Activated T-cell treated with anti-CD3 and anti-CD28 coated beads, Interleukin-2, amount 50 U/mL, for 72 hours (primary cell): ENCODE data around the gene NPAS3. TPM values are rescaled to one million over a fixed set of nuclear protein-coding genes. Genes with fewer than 3 reads are reported as not detected.

Experiments
- ATAC-seq, 2 donors: fragments of 150-1000 bp; cut with Tn5 transposase; replicated peaks in 1 of 2; 2 replicates each; pipeline ENCODE4 v1.10.0; 2021; ENCODE audit warnings: moderate library complexity in 2 of 2, mild to moderate bottlenecking in 1 of 2
- DNase-seq, 2 donors: peaks; one replicate each; pipeline ENCODE4 v3.0.0; 2021 to 2022; ENCODE audit warnings: mixed read lengths in 1 of 2
- H3K27ac Mint-ChIP-seq: one replicate; pipeline ENCODE4 v1.8.0; 2022; ENCODE audit warnings: mild to moderate bottlenecking, moderate library complexity, mixed read lengths
- H3K27me3 Mint-ChIP-seq: one replicate; pipeline ENCODE4 v1.8.0; 2022; ENCODE audit warnings: low read depth, mixed read lengths
- H3K36me3 Mint-ChIP-seq, 2 donors: one replicate each; pipeline ENCODE4 v1.8.0; 2022; ENCODE audit warnings: mixed read lengths in 2 of 2, mild to moderate bottlenecking in 1 of 2; ENCODE audit not compliant: insufficient read depth in 2 of 2
- H3K4me1 Mint-ChIP-seq: one replicate; pipeline ENCODE4 v1.8.0; 2022; ENCODE audit warnings: low read depth, mixed read lengths
- H3K4me3 Mint-ChIP-seq, 2 donors: one replicate each; pipeline ENCODE4 v1.8.0; 2022; ENCODE audit warnings: mild to moderate bottlenecking in 2 of 2, mixed read lengths in 2 of 2, moderate library complexity in 2 of 2
- H3K9me3 Mint-ChIP-seq, 2 donors: one replicate each; pipeline ENCODE4 v1.8.0; 2022; ENCODE audit warnings: mixed read lengths in 2 of 2
- total RNA-seq, 2 donors: library from RNA; stranded (reverse); gene quantifications; one replicate each; pipeline ENCODE4 v1.2.3, GENCODE V29; 2022

The NPAS3 gene
- total RNA-seq, 2 donors from 2014 or later, result not detected

GRCh38 chr14:33131801-33132200, 193.1 kb downstream of the NPAS3 start:
- H3K27ac Mint-ChIP-seq, result no peak overlapping the region
- H3K4me3 Mint-ChIP-seq, result no peak overlapping the region
- H3K9me3 Mint-ChIP-seq, result peaks cover 0 to 10% of the 10 kb centered on the region in 2 donors
- DNase-seq (no peak), ATAC-seq (no peak)
- H3K4me1 Mint-ChIP-seq, result no peaks in the 10 kb centered on the region
- H3K36me3 Mint-ChIP-seq, result no peaks in the 10 kb centered on the region
- H3K27me3 Mint-ChIP-seq, result no peaks in the 10 kb centered on the region

- H3K4me3 Mint-ChIP-seq, result no peak overlapping the region
- DNase-seq, result no peak
- no peak overlapping the region for H3K27ac Mint-ChIP-seq
- H3K27me3 Mint-ChIP-seq, result no peaks in the 10 kb centered on the region
- H3K9me3 Mint-ChIP-seq, result peaks cover 0 to 10% of the 10 kb centered on the region in 2 donors
- H3K36me3 Mint-ChIP-seq, result no peaks in the 10 kb centered on the region
- ATAC-seq, result no peak
- no peaks in the 10 kb centered on the region for H3K4me1 Mint-ChIP-seq
Observed at GRCh38 chr14:33134162-33134561, 195.5 kb downstream of the NPAS3 start.

GRCh38 chr14:33134975-33135374, 196.3 kb downstream of the NPAS3 start:
- no peaks in the 10 kb centered on the region for H3K4me1 Mint-ChIP-seq
- no peaks in the 10 kb centered on the region for H3K27me3 Mint-ChIP-seq
- H3K4me3 Mint-ChIP-seq, result no peak overlapping the region
- DNase-seq (no peak), ATAC-seq (no peak)
- no peaks in the 10 kb centered on the region for H3K36me3 Mint-ChIP-seq
- no peak overlapping the region for H3K27ac Mint-ChIP-seq
- H3K9me3 Mint-ChIP-seq, result peaks cover 0 to 10% of the 10 kb centered on the region in 2 donors

- peaks cover 2 to 8% of the 10 kb centered on the region in 2 donors for H3K9me3 Mint-ChIP-seq
- H3K27ac Mint-ChIP-seq, result no peak overlapping the region
- ATAC-seq (no peak), DNase-seq (no peak)
- no peaks in the 10 kb centered on the region for H3K36me3 Mint-ChIP-seq
- H3K4me1 Mint-ChIP-seq, result no peaks in the 10 kb centered on the region
- H3K27me3 Mint-ChIP-seq, result no peaks in the 10 kb centered on the region
- H3K4me3 Mint-ChIP-seq, result no peak overlapping the region
Observed at GRCh38 chr14:33150666-33151428, 212.2 kb downstream of the NPAS3 start.

GRCh38 chr14:33163109-33163508, 224.4 kb downstream of the NPAS3 start:
- Mint-ChIP-seq H3K27me3 (no peaks in the 10 kb centered on the region), H3K27ac (no peak overlapping the region), H3K4me3 (no peak overlapping the region), H3K4me1 (no peaks in the 10 kb centered on the region), H3K36me3 (no peaks in the 10 kb centered on the region), H3K9me3 (no peaks in the 10 kb centered on the region)
- DNase-seq (no peak), ATAC-seq (no peak)

GRCh38 chr14:33163600-33163999, 224.9 kb downstream of the NPAS3 start:
- H3K27ac Mint-ChIP-seq, result no peak overlapping the region
- ATAC-seq (no peak), DNase-seq (no peak)
- no peaks in the 10 kb centered on the region for H3K27me3 Mint-ChIP-seq
- no peaks in the 10 kb centered on the region for H3K9me3 Mint-ChIP-seq
- no peaks in the 10 kb centered on the region for H3K36me3 Mint-ChIP-seq
- no peak overlapping the region for H3K4me3 Mint-ChIP-seq
- H3K4me1 Mint-ChIP-seq, result no peaks in the 10 kb centered on the region

- ATAC-seq (no peak), DNase-seq (no peak)
- Mint-ChIP-seq H3K36me3 (no peaks in the 10 kb centered on the region), H3K4me3 (no peak overlapping the region), H3K27ac (no peak overlapping the region), H3K9me3 (no peaks in the 10 kb centered on the region), H3K4me1 (no peaks in the 10 kb centered on the region), H3K27me3 (no peaks in the 10 kb centered on the region)
Observed at GRCh38 chr14:33165144-33165925, 226.7 kb downstream of the NPAS3 start.

- no peaks in the 10 kb centered on the region for H3K9me3 Mint-ChIP-seq
- no peak overlapping the region for H3K27ac Mint-ChIP-seq
- H3K4me3 Mint-ChIP-seq, result no peak overlapping the region
- H3K4me1 Mint-ChIP-seq, result no peaks in the 10 kb centered on the region
- no peaks in the 10 kb centered on the region for H3K36me3 Mint-ChIP-seq
- H3K27me3 Mint-ChIP-seq, result no peaks in the 10 kb centered on the region
- no peak for ATAC-seq
- DNase-seq, result no peak
Observed at GRCh38 chr14:33165926-33166289, 227.2 kb downstream of the NPAS3 start.

- Mint-ChIP-seq H3K27ac (no peak overlapping the region), H3K9me3 (peaks cover 0 to 2% of the 10 kb centered on the region in 2 donors), H3K4me1 (no peaks in the 10 kb centered on the region), H3K27me3 (no peaks in the 10 kb centered on the region), H3K4me3 (no peak overlapping the region), H3K36me3 (no peaks in the 10 kb centered on the region)
- no peak for ATAC-seq
- DNase-seq, result no peak
Observed at GRCh38 chr14:33175951-33176350, 237.3 kb downstream of the NPAS3 start.

- H3K4me1 Mint-ChIP-seq, result no peaks in the 10 kb centered on the region
- H3K27me3 Mint-ChIP-seq, result no peaks in the 10 kb centered on the region
- H3K27ac Mint-ChIP-seq, result no peak overlapping the region
- no peak overlapping the region for H3K4me3 Mint-ChIP-seq
- H3K36me3 Mint-ChIP-seq, result no peaks in the 10 kb centered on the region
- ATAC-seq (no peak), DNase-seq (no peak)
- H3K9me3 Mint-ChIP-seq, result no peaks in the 10 kb centered on the region
Observed at GRCh38 chr14:33184587-33184986, 245.9 kb downstream of the NPAS3 start.

- Mint-ChIP-seq H3K27ac (no peak overlapping the region), H3K4me3 (no peak overlapping the region), H3K4me1 (no peaks in the 10 kb centered on the region), H3K36me3 (no peaks in the 10 kb centered on the region), H3K27me3 (no peaks in the 10 kb centered on the region), H3K9me3 (no peaks in the 10 kb centered on the region)
- ATAC-seq (no peak), DNase-seq (no peak)
Observed at GRCh38 chr14:33186656-33187055, 248.0 kb downstream of the NPAS3 start.

- no peak for DNase-seq
- H3K36me3 Mint-ChIP-seq, result no peaks in the 10 kb centered on the region
- no peaks in the 10 kb centered on the region for H3K27me3 Mint-ChIP-seq
- H3K27ac Mint-ChIP-seq, result no peak overlapping the region
- no peaks in the 10 kb centered on the region for H3K4me1 Mint-ChIP-seq
- H3K9me3 Mint-ChIP-seq, result no peaks in the 10 kb centered on the region
- no peak overlapping the region for H3K4me3 Mint-ChIP-seq
- ATAC-seq, result no peak
Observed at GRCh38 chr14:33188880-33189279, 250.2 kb downstream of the NPAS3 start.

GRCh38 chr14:33191855-33192254, 253.2 kb downstream of the NPAS3 start:
- no peak overlapping the region for H3K27ac Mint-ChIP-seq
- H3K36me3 Mint-ChIP-seq, result no peaks in the 10 kb centered on the region
- H3K9me3 Mint-ChIP-seq, result peaks cover 0 to 3% of the 10 kb centered on the region in 2 donors
- H3K4me3 Mint-ChIP-seq, result no peak overlapping the region
- no peak for ATAC-seq
- no peaks in the 10 kb centered on the region for H3K4me1 Mint-ChIP-seq
- no peak for DNase-seq
- no peaks in the 10 kb centered on the region for H3K27me3 Mint-ChIP-seq
